Measurements from ENCODE around the gene RNF150.

DNA sequence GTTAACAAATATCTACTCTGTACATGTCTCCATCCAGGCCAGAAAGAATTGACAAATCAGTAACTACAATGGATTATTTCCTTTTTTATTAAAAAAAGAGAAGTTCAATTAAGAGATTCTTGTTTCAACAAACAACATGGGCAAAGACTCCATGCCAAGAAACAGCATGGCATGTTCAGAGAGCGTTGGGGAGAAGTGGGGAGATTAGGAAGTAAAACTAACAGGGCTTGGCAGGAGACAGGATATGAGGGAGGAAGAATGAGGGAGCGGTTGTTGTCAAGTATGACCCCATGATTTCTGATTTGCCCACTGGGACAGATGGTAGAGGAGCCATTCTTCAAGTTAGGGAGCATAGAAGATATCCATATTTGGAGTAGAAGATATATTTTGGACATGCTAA lies 128.4 kb downstream of the RNF150 start:
- TF ChIP-seq, protein P1, sequence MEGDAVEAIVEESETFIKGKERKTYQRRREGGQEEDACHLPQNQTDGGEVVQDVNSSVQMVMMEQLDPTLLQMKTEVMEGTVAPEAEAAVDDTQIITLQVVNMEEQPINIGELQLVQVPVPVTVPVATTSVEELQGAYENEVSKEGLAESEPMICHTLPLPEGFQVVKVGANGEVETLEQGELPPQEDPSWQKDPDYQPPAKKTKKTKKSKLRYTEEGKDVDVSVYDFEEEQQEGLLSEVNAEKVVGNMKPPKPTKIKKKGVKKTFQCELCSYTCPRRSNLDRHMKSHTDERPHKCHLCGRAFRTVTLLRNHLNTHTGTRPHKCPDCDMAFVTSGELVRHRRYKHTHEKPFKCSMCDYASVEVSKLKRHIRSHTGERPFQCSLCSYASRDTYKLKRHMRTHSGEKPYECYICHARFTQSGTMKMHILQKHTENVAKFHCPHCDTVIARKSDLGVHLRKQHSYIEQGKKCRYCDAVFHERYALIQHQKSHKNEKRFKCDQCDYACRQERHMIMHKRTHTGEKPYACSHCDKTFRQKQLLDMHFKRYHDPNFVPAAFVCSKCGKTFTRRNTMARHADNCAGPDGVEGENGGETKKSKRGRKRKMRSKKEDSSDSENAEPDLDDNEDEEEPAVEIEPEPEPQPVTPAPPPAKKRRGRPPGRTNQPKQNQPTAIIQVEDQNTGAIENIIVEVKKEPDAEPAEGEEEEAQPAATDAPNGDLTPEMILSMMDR (IDR thresholded peaks at IDR 0.05; ENCODE audit: poor library complexity): no peak
- TF ChIP-seq EZH2phosphoT487 (IDR thresholded peaks at IDR 0.05; ENCODE audit: low read depth, severe bottlenecking, unreplicated experiment): no peak
